Type B pancreatic cell (in vitro differentiated cells): ENCODE measurements around the gene THG1L. TPM values are rescaled to one million over a fixed set of nuclear protein-coding genes. Genes with fewer than 3 reads are reported as not detected.

Experiments
- DNase-seq: peaks from one replicate; pipeline ENCODE4 v3.0.0; 2021; ENCODE audit warnings: mixed read lengths; ENCODE audit not compliant: unreplicated experiment; ENCODE audit errors: extremely low spot score
- H3K27ac Mint-ChIP-seq: 2 replicates; pipeline ENCODE4 v1.8.0; 2021; ENCODE audit warnings: mild to moderate bottlenecking, mixed read lengths
- H3K27me3 Mint-ChIP-seq: 2 replicates; pipeline ENCODE4 v1.8.0; 2021; ENCODE audit warnings: mixed read lengths
- H3K36me3 Mint-ChIP-seq: 2 replicates; pipeline ENCODE4 v1.8.0; 2021; ENCODE audit warnings: mixed read lengths
- H3K4me1 Mint-ChIP-seq: one replicate; pipeline ENCODE4 v1.8.0; 2021; ENCODE audit warnings: mixed read lengths; ENCODE audit not compliant: unreplicated experiment
- H3K4me3 Mint-ChIP-seq: 2 replicates; pipeline ENCODE4 v1.8.0; 2021; ENCODE audit warnings: mild to moderate bottlenecking, mixed read lengths
- H3K9me3 Mint-ChIP-seq: 2 replicates; pipeline ENCODE4 v1.8.0; 2021; ENCODE audit warnings: mixed read lengths
- CTCF ChIP-seq: fragments of 200-600 bp; sonication (generic); conservative IDR thresholded peaks from 2 replicates; pipeline ENCODE4 v1.5.0; 2021; ENCODE audit warnings: antibody characterized with exemption, mild to moderate bottlenecking
- total RNA-seq: library from RNA; stranded (reverse); gene quantifications from 2 replicates; pipeline ENCODE4 v1.2.1, GENCODE V29; 2021; ENCODE audit warnings: low replicate concordance

Gene THG1L
- total RNA-seq, 1 donor from 2014 or later: 13.6 TPM

GRCh38 chr5:157710431-157710830 lies 20.8 kb upstream of the THG1L start:
- no peak for TF ChIP-seq CTCF
- no peaks in the 10 kb centered on the region for H3K4me1 Mint-ChIP-seq
- no peaks in the 10 kb centered on the region for H3K27me3 Mint-ChIP-seq
- no peaks in the 10 kb centered on the region for H3K36me3 Mint-ChIP-seq
- no peaks in the 10 kb centered on the region for H3K9me3 Mint-ChIP-seq
- H3K27ac Mint-ChIP-seq: no peak overlapping the region
- no peak for DNase-seq
- H3K4me3 Mint-ChIP-seq: no peak overlapping the region

GRCh38 chr5:157710882-157711281 lies 20.3 kb upstream of the THG1L start:
- no peak for TF ChIP-seq CTCF
- Mint-ChIP-seq H3K36me3 (no peaks in the 10 kb centered on the region), H3K4me1 (no peaks in the 10 kb centered on the region), H3K27me3 (no peaks in the 10 kb centered on the region), H3K4me3 (no peak overlapping the region), H3K27ac (no peak overlapping the region), H3K9me3 (no peaks in the 10 kb centered on the region)
- DNase-seq: no peak

- Mint-ChIP-seq H3K4me3 (no peak overlapping the region), H3K36me3 (no peaks in the 10 kb centered on the region), H3K9me3 (no peaks in the 10 kb centered on the region), H3K27ac (no peak overlapping the region), H3K27me3 (no peaks in the 10 kb centered on the region), H3K4me1 (peaks cover 5% of the 10 kb centered on the region)
- no peak for DNase-seq
- no peak for TF ChIP-seq CTCF
Observed at GRCh38 chr5:157713830-157714595, 17.2 kb upstream of the THG1L start.

GRCh38 chr5:157714596-157714864 lies 16.7 kb upstream of the THG1L start:
- Mint-ChIP-seq H3K27ac (no peak overlapping the region), H3K4me3 (no peak overlapping the region), H3K27me3 (no peaks in the 10 kb centered on the region), H3K4me1 (peaks cover 5% of the 10 kb centered on the region), H3K36me3 (no peaks in the 10 kb centered on the region), H3K9me3 (no peaks in the 10 kb centered on the region)
- no peak for DNase-seq
- TF ChIP-seq CTCF: no peak

GRCh38 chr5:157718519-157718918 lies 12.7 kb upstream of the THG1L start:
- H3K4me3 Mint-ChIP-seq: no peak overlapping the region
- no peaks in the 10 kb centered on the region for H3K9me3 Mint-ChIP-seq
- peak overlapping the region; percentile 18 for H3K27ac Mint-ChIP-seq
- no peak for DNase-seq
- peaks cover under 1% of the 10 kb centered on the region for H3K27me3 Mint-ChIP-seq
- TF ChIP-seq CTCF: peak; percentile 76
- peaks cover 5% of the 10 kb centered on the region for H3K4me1 Mint-ChIP-seq
- no peaks in the 10 kb centered on the region for H3K36me3 Mint-ChIP-seq

GRCh38 chr5:157719245-157719644 lies 12.0 kb upstream of the THG1L start:
- Mint-ChIP-seq H3K36me3 (no peaks in the 10 kb centered on the region), H3K27me3 (peaks cover 6% of the 10 kb centered on the region), H3K27ac (no peak overlapping the region), H3K4me1 (peaks cover 5% of the 10 kb centered on the region), H3K9me3 (no peaks in the 10 kb centered on the region), H3K4me3 (no peak overlapping the region)
- no peak for TF ChIP-seq CTCF
- DNase-seq: no peak
